ENCODE results near the gene TUBA8.
"Not testable (repeated sequence)": the region's sequence is repeated elsewhere in the genome, so short reads cannot be mapped to it uniquely, and the experiment has no call there.

GRCh38 chr22:18163843-18164242 is 53.2 kb downstream of the TUBA8 start:
- TF ChIP-seq POLR2AphosphoS5 (IDR thresholded peaks at IDR 0.05; ENCODE audit: low read depth); CTCF (IDR thresholded peaks at IDR 0.05; ENCODE audit: insufficient read depth, low read length); SPI1 (IDR thresholded peaks at IDR 0.05; ENCODE audit: borderline replicate concordance, low read depth); GABPA (IDR thresholded peaks at IDR 0.05; ENCODE audit: low read depth); REST (IDR thresholded peaks at IDR 0.05; ENCODE audit: insufficient replicate concordance, low read depth): not testable (repeated sequence)
